ENCODE data around the gene R3HDM2.

R3HDM2 gene
- total RNA-seq = 19.7 to 38.4 reads per million in 2 donors

- DNase-seq = peak; percentile 92
Observed at GRCh38 chr12:57430931-57431566, at the start of gene R3HDM2. Gene R3HDM2 (minus strand): TSS chr12:57431043. CDS start chr12:57310428, 120,615 bp downstream.

- peak; percentile 43 for DNase-seq
Observed at GRCh38 chr12:57479376-57480115, 48.7 kb upstream of the R3HDM2 start, which contains the start of gene ARHGAP9. Gene ARHGAP9 (minus strand): TSS chr12:57479866. CDS start chr12:57479406, 460 bp downstream.

- DNase-seq = no peak
Observed at GRCh38 chr12:57479043-57479375, 48.2 kb upstream of the R3HDM2 start.

- peak; percentile 50 for DNase-seq
Observed at GRCh38 chr12:57477710-57478681, 47.2 kb upstream of the R3HDM2 start.

- no peak for DNase-seq
Observed at GRCh38 chr12:57476993-57477709, 46.3 kb upstream of the R3HDM2 start.

GRCh38 chr12:57476162-57476992 is 45.5 kb upstream of the R3HDM2 start:
- peak; percentile 44 for DNase-seq

- no peak for DNase-seq
Observed at GRCh38 chr12:57475271-57476161, 44.7 kb upstream of the R3HDM2 start.

- DNase-seq = no peak
Observed at GRCh38 chr12:57474862-57475261, 44.0 kb upstream of the R3HDM2 start.

- no peak for DNase-seq
Observed at GRCh38 chr12:57474430-57474829, 43.6 kb upstream of the R3HDM2 start.

- DNase-seq = no peak
Observed at GRCh38 chr12:57473886-57474285, 43.0 kb upstream of the R3HDM2 start.

GRCh38 chr12:57473392-57473791 is 42.5 kb upstream of the R3HDM2 start:
- no peak for DNase-seq

GRCh38 chr12:57472391-57472790 is 41.5 kb upstream of the R3HDM2 start:
- DNase-seq = no peak

GRCh38 chr12:57471661-57472060 is 40.8 kb upstream of the R3HDM2 start:
- DNase-seq = no peak

- no peak for DNase-seq
Observed at GRCh38 chr12:57470970-57471656, 40.3 kb upstream of the R3HDM2 start.

- no peak for DNase-seq
Observed at GRCh38 chr12:57470286-57470969, 39.6 kb upstream of the R3HDM2 start.

- DNase-seq = no peak
Observed at GRCh38 chr12:57469296-57470164, 38.7 kb upstream of the R3HDM2 start.

- DNase-seq = no peak
Observed at GRCh38 chr12:57467915-57468314, 37.1 kb upstream of the R3HDM2 start.

GRCh38 chr12:57467212-57467874 is 36.5 kb upstream of the R3HDM2 start:
- no peak for DNase-seq
